Calu3 (cell line): Measurements from ENCODE around the gene MILR1. TPM values are rescaled to one million over a fixed set of nuclear protein-coding genes. Genes with fewer than 3 reads are reported as not detected.

Experiments
- BruUV-seq: library from RNA; stranded (reverse); fragments of 400-500 nt; replicated peaks from 2 replicates; lab custom pipeline; 2021; lab: Mats Ljungman, UMichigan
- CTCF ChIA-PET: fragments of 300-600 bp; sonication (Branson Sonifier 250); formaldehyde crosslinking; loops from one replicate; lab custom pipeline; 2022; ENCODE audit warnings: antibody characterized with exemption; lab: Charles Lee
- DNase-seq: peaks from one replicate; pipeline ENCODE4 v3.0.0; 2022
- H3K27ac Mint-ChIP-seq: one replicate; pipeline ENCODE4 v1.8.0; 2022; ENCODE audit warnings: mixed read lengths; ENCODE audit not compliant: unreplicated experiment
- H3K27me3 Mint-ChIP-seq: one replicate; pipeline ENCODE4 v1.8.0; 2022; ENCODE audit warnings: mixed read lengths; ENCODE audit not compliant: unreplicated experiment
- H3K36me3 Mint-ChIP-seq: one replicate; pipeline ENCODE4 v1.8.0; 2022; ENCODE audit warnings: mild to moderate bottlenecking, moderate library complexity, mixed read lengths; ENCODE audit not compliant: insufficient read depth, unreplicated experiment
- H3K4me1 Mint-ChIP-seq: one replicate; pipeline ENCODE4 v1.8.0; 2022; ENCODE audit warnings: mild to moderate bottlenecking, low read depth, mixed read lengths; ENCODE audit not compliant: unreplicated experiment
- H3K4me3 Mint-ChIP-seq: one replicate; pipeline ENCODE4 v1.8.0; 2022; ENCODE audit warnings: mild to moderate bottlenecking, low read depth, moderate library complexity, mixed read lengths; ENCODE audit not compliant: unreplicated experiment
- H3K9me3 Mint-ChIP-seq: one replicate; pipeline ENCODE4 v1.8.0; 2022; ENCODE audit warnings: low read depth, mixed read lengths; ENCODE audit not compliant: unreplicated experiment
- CTCF ChIP-seq: fragments of 200-600 bp; IDR thresholded peaks from one replicate; pipeline ENCODE4 v1.8.0; 2022; ENCODE audit warnings: antibody characterized with exemption; ENCODE audit not compliant: unreplicated experiment
- intact Hi-C: fragments of 100-400 bp; cut with micrococcal nuclease; formaldehyde crosslinking; loops from one replicate; pipeline ENCODE4 v1.10.0; 2022; ENCODE audit not compliant: unreplicated experiment
- total RNA-seq: library from RNA; stranded (reverse); gene quantifications from 2 replicates; pipeline ENCODE4 v1.2.3, GENCODE V29; 2022

Gene MILR1
- total RNA-seq, 1 experiment from 2014 or later: 7.6 TPM

GRCh38 chr17:64496786-64497564 is 48.1 kb downstream of the MILR1 start, which contains the start of gene POLG2:
POLG2 (minus strand) TSS chr17:64497054; CDS start chr17:64496968, 86 bp downstream.
- CTCF ChIA-PET: interaction anchor here (1.3 kb wide), 1 partner anchor 77 kb away, joined by 6 read pairs; no protein-coding TSS in a partner anchor
- no TSS peak for BruUV-seq
- DNase-seq: peak; percentile 90
- Mint-ChIP-seq H3K36me3 (peaks cover 66% of the 10 kb centered on the region), H3K9me3 (no peaks in the 10 kb centered on the region), H3K4me3 (peak within 1 kb of the TSS; percentile 100), H3K27me3 (no peaks in the 10 kb centered on the region), H3K4me1 (peaks cover 36% of the 10 kb centered on the region), H3K27ac (peak within 1 kb of the TSS; percentile 92)
- TF ChIP-seq CTCF: peak; percentile 27
- intact Hi-C loops: no loop called here

GRCh38 chr17:64497565-64498035 is 48.7 kb downstream of the MILR1 start:
- Mint-ChIP-seq H3K27me3 (no peaks in the 10 kb centered on the region), H3K27ac (peak overlapping the region; percentile 92), H3K9me3 (no peaks in the 10 kb centered on the region), H3K36me3 (peaks cover 73% of the 10 kb centered on the region), H3K4me3 (peak overlapping the region; percentile 100), H3K4me1 (peaks cover 43% of the 10 kb centered on the region)
- intact Hi-C loops: no loop called here
- CTCF ChIA-PET: interaction anchor here (1.3 kb wide), 1 partner anchor 78 kb away, joined by 6 read pairs; no protein-coding TSS in a partner anchor
- no peak for TF ChIP-seq CTCF
- BruUV-seq: TSS peak; percentile 76
- DNase-seq: no peak

- H3K36me3 Mint-ChIP-seq: peaks cover 79% of the 10 kb centered on the region
- no peak for DNase-seq
- no TSS peak for BruUV-seq
- no peak overlapping the region for H3K4me3 Mint-ChIP-seq
- no peaks in the 10 kb centered on the region for H3K27me3 Mint-ChIP-seq
- H3K27ac Mint-ChIP-seq: peak overlapping the region; percentile 85
- TF ChIP-seq CTCF: no peak
- CTCF ChIA-PET: interaction anchor here (1.0 kb wide), 1 partner anchor 80 kb away, joined by 3 read pairs; no protein-coding TSS in a partner anchor
- peaks cover 44% of the 10 kb centered on the region for H3K4me1 Mint-ChIP-seq
- intact Hi-C loops: no loop called here
- no peaks in the 10 kb centered on the region for H3K9me3 Mint-ChIP-seq
Observed at GRCh38 chr17:64498308-64499203, 49.6 kb downstream of the MILR1 start.

GRCh38 chr17:64499805-64500486 is 51.0 kb downstream of the MILR1 start:
- peaks cover 87% of the 10 kb centered on the region for H3K36me3 Mint-ChIP-seq
- no peak for TF ChIP-seq CTCF
- H3K27ac Mint-ChIP-seq: peak overlapping the region; percentile 81
- CTCF ChIA-PET: no interaction called here
- no peak overlapping the region for H3K4me3 Mint-ChIP-seq
- intact Hi-C loops: no loop called here
- no peaks in the 10 kb centered on the region for H3K9me3 Mint-ChIP-seq
- H3K27me3 Mint-ChIP-seq: no peaks in the 10 kb centered on the region
- DNase-seq: no peak
- peaks cover 41% of the 10 kb centered on the region for H3K4me1 Mint-ChIP-seq
- no TSS peak for BruUV-seq
